GM12875 (cell line): ENCODE results near the gene SLC25A33.

ENCODE experiments used
- H3K4me3 ChIP-seq: one replicate; pipeline ENCODE4 v1.5.1; 2011; ENCODE audit warnings: low read depth, low read length, control low read depth
- TF ChIP-seq, protein P1 (sequence below): IDR thresholded peaks from 2 replicates; pipeline ENCODE4 v1.5.1; 2011; ENCODE audit warnings: low read depth, mild to moderate bottlenecking, control low read depth, inconsistent platforms, low read length, moderate library complexity, borderline replicate concordance; ENCODE audit not compliant: insufficient read depth

The SLC25A33 gene, protein sequence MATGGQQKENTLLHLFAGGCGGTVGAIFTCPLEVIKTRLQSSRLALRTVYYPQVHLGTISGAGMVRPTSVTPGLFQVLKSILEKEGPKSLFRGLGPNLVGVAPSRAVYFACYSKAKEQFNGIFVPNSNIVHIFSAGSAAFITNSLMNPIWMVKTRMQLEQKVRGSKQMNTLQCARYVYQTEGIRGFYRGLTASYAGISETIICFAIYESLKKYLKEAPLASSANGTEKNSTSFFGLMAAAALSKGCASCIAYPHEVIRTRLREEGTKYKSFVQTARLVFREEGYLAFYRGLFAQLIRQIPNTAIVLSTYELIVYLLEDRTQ

DNA sequence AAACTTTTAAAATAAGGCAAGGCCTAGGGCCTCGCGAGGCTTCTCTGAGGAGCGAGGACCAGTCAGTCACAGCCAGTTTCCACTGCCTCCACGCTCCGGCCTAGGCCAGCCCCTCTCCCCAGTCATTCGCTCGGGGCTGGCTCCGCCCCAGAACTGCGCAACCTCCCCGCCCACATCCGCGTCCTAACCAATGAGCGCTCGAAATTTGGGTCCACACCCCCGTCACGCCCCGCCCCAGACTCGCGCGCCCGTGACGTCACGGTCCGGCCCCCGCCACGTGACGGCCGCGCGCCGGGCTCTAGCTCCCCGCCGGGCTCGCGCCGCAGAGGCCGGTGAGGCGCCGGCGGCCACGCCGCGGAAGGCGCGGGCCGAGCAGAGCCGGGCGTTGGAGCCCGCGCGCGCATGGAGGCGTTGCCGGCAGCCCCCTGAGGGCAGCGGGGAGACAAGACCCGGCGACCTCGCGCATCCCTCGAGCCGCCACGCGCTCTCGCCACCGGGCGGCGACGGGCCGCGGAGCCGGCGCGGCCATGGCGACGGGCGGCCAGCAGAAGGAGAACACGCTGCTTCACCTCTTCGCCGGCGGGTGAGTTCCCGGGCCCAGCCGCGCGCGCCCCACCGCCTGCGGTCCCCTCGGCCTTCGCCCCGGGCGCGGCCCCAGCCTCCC, at the start of gene SLC25A33:
Gene SLC25A33 (plus strand): TSS at position 301 of the 664 bp plus-strand sequence. CDS start 227 bp downstream, at position 528.
- TF ChIP-seq, protein P1, sequence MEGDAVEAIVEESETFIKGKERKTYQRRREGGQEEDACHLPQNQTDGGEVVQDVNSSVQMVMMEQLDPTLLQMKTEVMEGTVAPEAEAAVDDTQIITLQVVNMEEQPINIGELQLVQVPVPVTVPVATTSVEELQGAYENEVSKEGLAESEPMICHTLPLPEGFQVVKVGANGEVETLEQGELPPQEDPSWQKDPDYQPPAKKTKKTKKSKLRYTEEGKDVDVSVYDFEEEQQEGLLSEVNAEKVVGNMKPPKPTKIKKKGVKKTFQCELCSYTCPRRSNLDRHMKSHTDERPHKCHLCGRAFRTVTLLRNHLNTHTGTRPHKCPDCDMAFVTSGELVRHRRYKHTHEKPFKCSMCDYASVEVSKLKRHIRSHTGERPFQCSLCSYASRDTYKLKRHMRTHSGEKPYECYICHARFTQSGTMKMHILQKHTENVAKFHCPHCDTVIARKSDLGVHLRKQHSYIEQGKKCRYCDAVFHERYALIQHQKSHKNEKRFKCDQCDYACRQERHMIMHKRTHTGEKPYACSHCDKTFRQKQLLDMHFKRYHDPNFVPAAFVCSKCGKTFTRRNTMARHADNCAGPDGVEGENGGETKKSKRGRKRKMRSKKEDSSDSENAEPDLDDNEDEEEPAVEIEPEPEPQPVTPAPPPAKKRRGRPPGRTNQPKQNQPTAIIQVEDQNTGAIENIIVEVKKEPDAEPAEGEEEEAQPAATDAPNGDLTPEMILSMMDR, result no peak
- peak within 1 kb of the TSS; percentile 91 for H3K4me3 ChIP-seq

DNA sequence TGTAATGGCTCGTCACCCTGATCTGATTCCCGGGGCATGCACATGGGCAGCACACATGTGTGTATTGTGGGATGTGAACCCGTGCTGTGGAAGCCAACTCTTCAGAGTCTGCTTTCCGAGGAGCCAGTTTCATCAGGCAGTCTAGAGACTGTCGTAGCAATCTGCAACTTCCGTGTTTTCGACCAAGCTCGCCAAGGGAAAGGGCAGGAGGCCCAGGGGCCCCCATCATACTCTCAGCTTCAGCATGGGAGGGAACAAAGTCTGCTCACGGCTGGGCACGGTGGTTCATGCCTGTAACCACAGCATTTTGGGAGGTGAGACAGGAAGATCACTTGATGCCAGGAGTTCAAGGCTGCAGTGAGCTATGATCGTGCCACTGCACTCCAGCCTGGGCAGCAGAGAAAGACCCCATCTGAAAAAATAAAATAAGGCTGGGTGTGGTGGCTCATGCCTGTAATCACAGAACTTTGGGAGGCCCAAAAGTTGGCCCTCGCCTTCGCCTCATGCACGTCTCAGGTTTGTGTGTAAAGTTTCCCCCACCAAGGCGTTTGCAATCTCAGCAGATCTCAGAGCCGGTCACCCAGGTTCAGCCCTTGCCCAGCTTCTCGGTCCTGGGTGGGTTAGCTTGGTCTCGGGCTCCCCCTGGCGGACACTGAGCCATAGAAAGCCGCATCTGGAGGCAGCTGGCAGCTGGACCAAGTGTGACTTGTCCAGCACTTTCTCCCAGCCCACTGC, 48.5 kb upstream of the SLC25A33 start:
- H3K4me3 ChIP-seq, result no peak overlapping the region
- TF ChIP-seq, protein P1, result peak; percentile 90

DNA sequence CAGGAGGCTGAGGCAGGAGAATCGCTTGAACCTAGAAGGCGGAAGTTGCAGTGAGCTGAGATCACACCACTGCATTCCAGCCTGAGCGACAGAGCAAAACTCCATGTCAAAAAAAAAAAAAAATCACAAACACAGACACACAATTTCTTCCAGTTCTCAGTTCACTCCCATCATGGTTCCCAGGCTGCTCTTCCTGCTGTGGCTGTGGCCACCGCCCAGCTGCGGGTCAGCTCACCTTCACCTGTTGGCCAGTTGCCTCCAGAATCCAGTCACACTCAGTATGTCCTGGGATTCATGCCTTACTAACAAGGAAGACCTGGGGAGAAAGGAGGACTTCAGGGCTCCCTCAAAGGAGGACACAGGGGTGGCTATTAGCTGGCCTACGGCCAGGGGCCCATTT, 45.9 kb upstream of the SLC25A33 start:
- no peak overlapping the region for H3K4me3 ChIP-seq
- TF ChIP-seq, protein P1, result no peak

DNA sequence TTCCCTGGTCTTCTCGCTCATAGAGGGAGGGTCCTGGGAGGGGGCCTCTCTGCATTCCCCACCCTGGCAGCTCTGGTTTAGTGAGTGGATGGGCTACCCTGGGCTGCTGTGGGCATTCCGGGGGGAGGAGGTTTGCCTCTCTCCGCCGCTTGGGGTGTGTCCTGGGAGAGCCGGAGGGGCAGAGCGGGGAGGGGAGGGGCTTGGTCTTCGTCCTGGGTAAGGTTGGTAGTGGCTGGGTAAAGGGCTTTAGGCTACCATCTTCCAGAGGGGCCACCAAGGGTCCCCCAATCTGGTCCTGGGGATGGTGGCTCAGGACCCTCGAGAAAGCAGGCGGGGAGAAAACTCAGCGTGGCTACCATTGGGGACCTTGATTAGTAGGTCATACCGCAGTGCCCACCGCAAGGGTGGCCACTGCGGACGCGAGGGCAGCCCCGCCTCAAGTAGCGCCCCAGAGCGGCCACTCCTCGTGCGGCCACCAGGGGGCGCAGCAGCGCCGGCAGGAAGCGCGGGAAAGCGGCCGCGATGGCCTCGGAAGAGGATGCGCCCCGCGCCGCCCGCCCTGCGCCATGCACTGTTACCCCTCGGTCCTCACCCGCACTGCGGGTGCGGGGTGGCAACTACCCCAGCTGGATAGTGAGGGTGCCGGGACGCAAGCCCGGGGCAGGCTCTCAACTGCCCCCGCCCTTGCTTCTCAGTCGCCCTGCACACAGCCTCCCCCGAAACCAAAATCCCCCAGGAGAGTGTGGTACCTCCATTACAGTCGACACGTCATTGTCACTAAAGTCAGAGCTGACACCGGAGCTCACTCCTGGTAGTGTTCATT, 44.1 kb upstream of the SLC25A33 start:
- TF ChIP-seq, protein P1, result peak; percentile 99
- peak overlapping the region; percentile 48 for H3K4me3 ChIP-seq

DNA sequence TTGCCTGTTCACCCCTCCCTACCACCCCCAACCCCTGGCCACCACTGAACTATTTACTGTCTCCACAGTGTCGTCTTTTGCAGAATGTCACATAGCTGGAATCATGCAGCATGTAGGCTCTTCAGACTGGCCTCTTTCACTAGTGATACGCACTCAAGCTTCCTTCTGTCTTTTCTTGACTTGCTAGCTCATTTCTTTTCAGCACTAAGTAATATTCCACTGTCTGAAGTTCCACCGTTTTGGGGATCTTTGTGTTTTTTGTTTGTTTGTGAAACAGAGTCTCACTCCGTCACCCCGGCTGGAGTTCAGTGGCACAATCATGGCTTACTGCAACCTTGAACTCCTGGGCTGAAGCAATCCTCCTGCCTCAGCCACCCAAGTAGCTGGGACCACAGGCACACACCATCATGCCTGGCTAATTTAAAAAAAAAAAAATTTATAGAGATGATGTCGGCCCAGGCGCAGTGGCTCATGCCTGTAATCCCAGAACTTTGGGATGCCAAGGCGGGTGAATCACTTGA, 43.4 kb upstream of the SLC25A33 start:
- no peak overlapping the region for H3K4me3 ChIP-seq
- TF ChIP-seq, protein P1, result no peak
